Neural cell (in vitro differentiated cells): Measurements from ENCODE around the gene TPH2. TPM values are rescaled to one million over a fixed set of nuclear protein-coding genes. Genes with fewer than 3 reads are reported as not detected.
A peak's percentile ranks its signal among the peaks of the same experiment; 100 is the strongest.

ENCODE experiments used
- H2AFZ ChIP-seq: fragments of 200-600, 300-800 bp; sonication (generic), shearing (Covaris generic); 2 replicates; pipeline ENCODE4 v1.6.0; 2014; ENCODE audit warnings: low read depth, mild to moderate bottlenecking, antibody characterized with exemption, low read length, moderate library complexity
- H3F3A ChIP-seq: fragments of 200-600 bp; shearing (Covaris generic); 2 replicates; pipeline ENCODE4 v1.6.1; 2016; ENCODE audit warnings: mild to moderate bottlenecking, moderate library complexity, mixed read lengths, antibody characterized with exemption, low read length; ENCODE audit not compliant: insufficient read depth, poor library complexity, severe bottlenecking
- H3K27ac ChIP-seq: fragments of 200-600, 300-800 bp; sonication (generic), shearing (Covaris generic); 2 replicates; pipeline ENCODE4 v1.5.1; 2014; ENCODE audit warnings: mild to moderate bottlenecking, low read length, moderate library complexity
- H3K27me3 ChIP-seq: fragments of 300-800, 200-600 bp; sonication (generic), shearing (Covaris generic); 2 replicates; pipeline ENCODE4 v1.6.0; 2014; ENCODE audit warnings: mild to moderate bottlenecking, low read depth, low read length, moderate library complexity; ENCODE audit not compliant: insufficient read depth
- H3K36me3 ChIP-seq: fragments of 300-800, 200-600 bp; sonication (generic), shearing (Covaris generic); 2 replicates; pipeline ENCODE4 v1.5.1; 2014; ENCODE audit warnings: mild to moderate bottlenecking, antibody characterized with exemption, low read length, moderate library complexity; ENCODE audit not compliant: insufficient read depth
- H3K4me2 ChIP-seq: fragments of 300-800, 200-600 bp; sonication (generic), shearing (Covaris generic); 2 replicates; pipeline ENCODE4 v1.6.0; 2014; ENCODE audit warnings: mild to moderate bottlenecking, low read length
- H3K4me3 ChIP-seq: fragments of 300-800, 200-600 bp; sonication (generic), shearing (Covaris generic); 2 replicates; pipeline ENCODE4 v1.5.1; 2014; ENCODE audit warnings: mild to moderate bottlenecking, low read length, moderate library complexity
- H3K79me2 ChIP-seq: fragments of 200-600 bp; shearing (Covaris generic); replicated peaks from 2 replicates; pipeline ENCODE4 v1.6.0; 2014; ENCODE audit warnings: mild to moderate bottlenecking, low read length, moderate library complexity; ENCODE audit not compliant: insufficient read depth
- H3K9ac ChIP-seq: fragments of 300-800, 200-600 bp; sonication (generic), shearing (Covaris generic); 2 replicates; pipeline ENCODE4 v1.6.1; 2016; ENCODE audit warnings: mild to moderate bottlenecking, low read length, mixed read lengths
- H3K9me2 ChIP-seq: fragments of 200-600 bp; shearing (Covaris generic); 2 replicates; pipeline ENCODE4 v1.6.1; 2016; ENCODE audit warnings: mild to moderate bottlenecking, low read length, mixed read lengths; ENCODE audit not compliant: insufficient read depth
- H3K9me3 ChIP-seq: fragments of 200-600, 300-800 bp; sonication (generic), shearing (Covaris generic); 2 replicates; pipeline ENCODE4 v1.6.1; 2016; ENCODE audit warnings: mild to moderate bottlenecking, mixed run types, low read length, moderate library complexity, mixed read lengths
- H4K20me1 ChIP-seq: fragments of 200-600 bp; shearing (Covaris generic); 2 replicates; pipeline ENCODE4 v1.6.1; 2016; ENCODE audit warnings: mild to moderate bottlenecking, mixed run types; ENCODE audit not compliant: insufficient read depth
- EP300 ChIP-seq: fragments of 450-650 bp; conservative IDR thresholded peaks from 2 replicates; pipeline ENCODE4 v1.6.1; 2014; ENCODE audit warnings: antibody characterized with exemption, mild to moderate bottlenecking, moderate library complexity; ENCODE audit not compliant: poor library complexity, severe bottlenecking
- EZH2 ChIP-seq: fragments of 200-600, 300-800 bp; shearing (Covaris generic), sonication (generic); IDR thresholded peaks from 2 replicates; pipeline ENCODE4 v1.6.1; 2014; ENCODE audit warnings: antibody characterized with exemption, low read length, borderline replicate concordance, mild to moderate bottlenecking; ENCODE audit not compliant: insufficient read depth, poor library complexity, severe bottlenecking
- MXI1 ChIP-seq: fragments of 450-650 bp; conservative IDR thresholded peaks from 2 replicates; pipeline ENCODE4 v1.6.1; 2014; ENCODE audit warnings: antibody characterized with exemption, mild to moderate bottlenecking; ENCODE audit not compliant: poor library complexity, severe bottlenecking
- POLR2AphosphoS5 ChIP-seq: IDR thresholded peaks from 2 replicates; pipeline ENCODE4 v1.6.1; 2012
- RAD21 ChIP-seq: fragments of 450-650 bp; conservative IDR thresholded peaks from 2 replicates; pipeline ENCODE4 v1.6.1; 2014; ENCODE audit warnings: antibody characterized with exemption, mild to moderate bottlenecking, moderate library complexity
- SMC3 ChIP-seq: fragments of 450-650 bp; conservative IDR thresholded peaks from 2 replicates; pipeline ENCODE4 v1.6.1; 2014; ENCODE audit warnings: antibody characterized with exemption, mild to moderate bottlenecking, moderate library complexity; ENCODE audit not compliant: poor library complexity
- TAF1 ChIP-seq: IDR thresholded peaks from 2 replicates; pipeline ENCODE4 v1.6.1; 2012; ENCODE audit warnings: low read depth
- polyA plus RNA-seq: library from polyadenylated mRNA; depleted of rRNA; stranded (reverse); fragments of >200 nt; gene quantifications from 2 replicates; pipeline ENCODE4 v1.2.3, GENCODE V29; 2014
- TF ChIP-seq, protein P1 (sequence below): IDR thresholded peaks from 2 replicates; pipeline ENCODE4 v1.6.1; 2012; ENCODE audit warnings: borderline replicate concordance
- TF ChIP-seq, protein P2 (sequence below): fragments of 450-650 bp; IDR thresholded peaks from 2 replicates; pipeline ENCODE4 v1.5.1; 2014; ENCODE audit warnings: antibody characterized with exemption, mild to moderate bottlenecking, moderate library complexity; ENCODE audit not compliant: poor library complexity, severe bottlenecking

Gene TPH2
- polyA plus RNA-seq, 1 donor from 2014 or later: 0.33 TPM

DNA sequence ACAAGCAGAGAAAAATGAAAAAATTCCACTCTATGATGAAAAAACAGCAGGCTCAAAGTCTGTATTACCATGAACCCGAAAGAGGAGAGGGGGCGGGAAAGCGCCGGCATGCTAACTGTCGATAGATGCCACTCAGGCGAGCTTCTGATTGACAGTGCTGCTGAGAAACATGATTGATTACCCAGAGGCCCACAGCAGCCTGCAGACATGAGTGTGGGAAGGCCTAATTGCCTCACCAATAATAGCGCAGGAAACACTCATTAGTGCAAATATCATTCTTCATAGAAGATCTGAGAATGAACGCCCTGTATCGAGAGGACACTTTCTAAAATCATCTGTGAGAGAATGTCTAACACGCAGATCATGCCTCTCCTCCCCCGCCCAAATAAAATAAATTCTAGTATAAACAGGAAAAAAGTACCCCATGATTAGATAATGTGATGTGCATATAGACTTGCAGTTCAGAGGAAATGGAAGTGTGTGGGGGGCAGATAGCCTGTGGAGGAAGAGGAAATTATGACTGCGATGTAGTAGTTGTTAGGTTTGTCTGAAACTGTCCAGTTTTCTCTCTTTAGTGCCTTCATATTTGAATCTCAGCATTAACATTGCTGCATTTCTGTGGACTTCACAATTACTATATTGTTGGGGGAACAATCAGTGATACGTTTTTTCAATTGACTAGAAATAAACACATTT, 15.6 kb downstream of the TPH2 start:
- no peaks in the 10 kb centered on the region for H3K27me3 ChIP-seq
- no peaks in the 10 kb centered on the region for H3K9me3 ChIP-seq
- peak overlapping the region; percentile 81 for H3K27ac ChIP-seq
- H3K4me3 ChIP-seq: peak overlapping the region; percentile 34
- TF ChIP-seq MXI1 (no peak), EP300 (peak; percentile 96), SMC3 (peak; percentile 21), POLR2AphosphoS5 (peak; percentile 64), EZH2 (no peak)
- TF ChIP-seq, protein P1, sequence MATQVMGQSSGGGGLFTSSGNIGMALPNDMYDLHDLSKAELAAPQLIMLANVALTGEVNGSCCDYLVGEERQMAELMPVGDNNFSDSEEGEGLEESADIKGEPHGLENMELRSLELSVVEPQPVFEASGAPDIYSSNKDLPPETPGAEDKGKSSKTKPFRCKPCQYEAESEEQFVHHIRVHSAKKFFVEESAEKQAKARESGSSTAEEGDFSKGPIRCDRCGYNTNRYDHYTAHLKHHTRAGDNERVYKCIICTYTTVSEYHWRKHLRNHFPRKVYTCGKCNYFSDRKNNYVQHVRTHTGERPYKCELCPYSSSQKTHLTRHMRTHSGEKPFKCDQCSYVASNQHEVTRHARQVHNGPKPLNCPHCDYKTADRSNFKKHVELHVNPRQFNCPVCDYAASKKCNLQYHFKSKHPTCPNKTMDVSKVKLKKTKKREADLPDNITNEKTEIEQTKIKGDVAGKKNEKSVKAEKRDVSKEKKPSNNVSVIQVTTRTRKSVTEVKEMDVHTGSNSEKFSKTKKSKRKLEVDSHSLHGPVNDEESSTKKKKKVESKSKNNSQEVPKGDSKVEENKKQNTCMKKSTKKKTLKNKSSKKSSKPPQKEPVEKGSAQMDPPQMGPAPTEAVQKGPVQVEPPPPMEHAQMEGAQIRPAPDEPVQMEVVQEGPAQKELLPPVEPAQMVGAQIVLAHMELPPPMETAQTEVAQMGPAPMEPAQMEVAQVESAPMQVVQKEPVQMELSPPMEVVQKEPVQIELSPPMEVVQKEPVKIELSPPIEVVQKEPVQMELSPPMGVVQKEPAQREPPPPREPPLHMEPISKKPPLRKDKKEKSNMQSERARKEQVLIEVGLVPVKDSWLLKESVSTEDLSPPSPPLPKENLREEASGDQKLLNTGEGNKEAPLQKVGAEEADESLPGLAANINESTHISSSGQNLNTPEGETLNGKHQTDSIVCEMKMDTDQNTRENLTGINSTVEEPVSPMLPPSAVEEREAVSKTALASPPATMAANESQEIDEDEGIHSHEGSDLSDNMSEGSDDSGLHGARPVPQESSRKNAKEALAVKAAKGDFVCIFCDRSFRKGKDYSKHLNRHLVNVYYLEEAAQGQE: peak; percentile 22
- H3F3A ChIP-seq: no peaks in the 10 kb centered on the region
- H2AFZ ChIP-seq: no peak overlapping the region
- H4K20me1 ChIP-seq: no peaks in the 10 kb centered on the region
- H3K9ac ChIP-seq: peak overlapping the region; percentile 43
- no peaks in the 10 kb centered on the region for H3K79me2 ChIP-seq
- no peaks in the 10 kb centered on the region for H3K9me2 ChIP-seq
- H3K4me2 ChIP-seq: peak overlapping the region; percentile 28
- no peaks in the 10 kb centered on the region for H3K36me3 ChIP-seq

DNA sequence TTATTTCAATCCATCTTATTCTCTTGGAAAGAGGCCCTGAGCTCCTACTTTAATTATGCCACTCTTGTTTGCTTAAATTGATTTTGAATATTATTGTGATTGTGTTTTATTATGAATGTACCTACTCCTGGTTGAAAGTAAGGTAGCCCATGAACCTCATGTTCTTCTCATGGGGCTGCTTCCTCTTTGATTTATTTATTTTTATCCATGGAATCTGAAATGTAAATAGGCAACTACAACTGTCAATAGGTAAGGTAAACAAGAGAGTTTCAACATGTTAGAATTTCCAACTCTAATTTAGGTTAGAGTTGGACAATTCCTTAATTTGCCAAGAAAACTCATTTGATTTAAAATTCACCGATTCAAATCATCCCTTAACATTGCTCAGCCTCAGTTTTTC, 16.2 kb downstream of the TPH2 start:
- peak overlapping the region; percentile 20 for H3K9ac ChIP-seq
- TF ChIP-seq EZH2: no peak
- no peak for TF ChIP-seq RAD21
- no peaks in the 10 kb centered on the region for H3F3A ChIP-seq
- no peaks in the 10 kb centered on the region for H3K27me3 ChIP-seq
- no peaks in the 10 kb centered on the region for H4K20me1 ChIP-seq
- H3K27ac ChIP-seq: peak overlapping the region; percentile 81
- H3K79me2 ChIP-seq: no peaks in the 10 kb centered on the region
- no peak overlapping the region for H3K4me3 ChIP-seq
- H3K4me2 ChIP-seq: no peak overlapping the region
- H3K9me2 ChIP-seq: no peaks in the 10 kb centered on the region
- no peaks in the 10 kb centered on the region for H3K9me3 ChIP-seq
- H3K36me3 ChIP-seq: no peaks in the 10 kb centered on the region
- H2AFZ ChIP-seq: no peak overlapping the region

DNA sequence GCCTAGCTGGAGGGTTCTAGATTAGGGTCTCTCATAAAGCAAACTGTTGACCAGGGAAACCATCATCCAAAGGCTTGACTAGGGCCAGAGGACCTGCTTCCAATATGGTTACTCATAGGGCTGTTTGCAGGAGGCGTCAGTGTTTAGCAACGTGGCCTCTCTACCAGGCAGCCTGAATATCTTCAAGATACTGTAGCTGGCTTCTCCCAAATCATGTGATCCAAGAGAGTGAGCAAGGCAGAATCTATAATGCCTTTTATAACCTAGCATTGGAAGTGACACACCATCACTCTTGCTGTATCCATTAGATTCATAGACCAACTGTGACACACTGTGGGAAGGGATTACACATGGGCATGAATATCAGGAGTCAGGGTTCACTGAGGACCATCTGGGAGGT, 17.3 kb downstream of the TPH2 start:
- Histone ChIP-seq H3K36me3 (no peaks in the 10 kb centered on the region), H4K20me1 (no peaks in the 10 kb centered on the region), H3K27ac (no peak overlapping the region), H3F3A (no peaks in the 10 kb centered on the region), H3K9ac (no peak overlapping the region), H3K9me2 (no peaks in the 10 kb centered on the region), H3K27me3 (no peaks in the 10 kb centered on the region), H2AFZ (no peak overlapping the region), H3K4me3 (no peak overlapping the region), H3K9me3 (no peaks in the 10 kb centered on the region), H3K79me2 (no peaks in the 10 kb centered on the region), H3K4me2 (no peak overlapping the region)
- TF ChIP-seq MXI1 (no peak), RAD21 (no peak), POLR2AphosphoS5 (no peak), EP300 (no peak), SMC3 (no peak), EZH2 (no peak), TAF1 (no peak)
- TF ChIP-seq, protein P2, sequence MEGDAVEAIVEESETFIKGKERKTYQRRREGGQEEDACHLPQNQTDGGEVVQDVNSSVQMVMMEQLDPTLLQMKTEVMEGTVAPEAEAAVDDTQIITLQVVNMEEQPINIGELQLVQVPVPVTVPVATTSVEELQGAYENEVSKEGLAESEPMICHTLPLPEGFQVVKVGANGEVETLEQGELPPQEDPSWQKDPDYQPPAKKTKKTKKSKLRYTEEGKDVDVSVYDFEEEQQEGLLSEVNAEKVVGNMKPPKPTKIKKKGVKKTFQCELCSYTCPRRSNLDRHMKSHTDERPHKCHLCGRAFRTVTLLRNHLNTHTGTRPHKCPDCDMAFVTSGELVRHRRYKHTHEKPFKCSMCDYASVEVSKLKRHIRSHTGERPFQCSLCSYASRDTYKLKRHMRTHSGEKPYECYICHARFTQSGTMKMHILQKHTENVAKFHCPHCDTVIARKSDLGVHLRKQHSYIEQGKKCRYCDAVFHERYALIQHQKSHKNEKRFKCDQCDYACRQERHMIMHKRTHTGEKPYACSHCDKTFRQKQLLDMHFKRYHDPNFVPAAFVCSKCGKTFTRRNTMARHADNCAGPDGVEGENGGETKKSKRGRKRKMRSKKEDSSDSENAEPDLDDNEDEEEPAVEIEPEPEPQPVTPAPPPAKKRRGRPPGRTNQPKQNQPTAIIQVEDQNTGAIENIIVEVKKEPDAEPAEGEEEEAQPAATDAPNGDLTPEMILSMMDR: no peak
- TF ChIP-seq, protein P1: no peak
